Smooth muscle cell (in vitro differentiated cells): Measurements from ENCODE around the gene GRAP2. TPM values are rescaled to one million over a fixed set of nuclear protein-coding genes. Genes with fewer than 3 reads are reported as not detected.

Experiments used
- DNase-seq: peaks from one replicate; lab custom pipeline; 2025; ENCODE audit not compliant: unreplicated experiment; lab: John Stamatoyannopoulos, UW
- H2AFZ ChIP-seq: fragments of 200-600 bp; sonication (generic); 2 replicates; pipeline ENCODE4 v1.6.0; 2016; ENCODE audit warnings: antibody characterized with exemption, low read depth, mild to moderate bottlenecking
- H3F3A ChIP-seq: fragments of 200-600 bp; sonication (generic); 2 replicates; pipeline ENCODE4 v1.6.0; 2017; ENCODE audit warnings: antibody characterized with exemption, low read depth
- H3K27ac ChIP-seq: fragments of 200-600 bp; sonication (generic); 2 replicates; pipeline ENCODE4 v1.5.1; 2016; ENCODE audit warnings: low read depth, mild to moderate bottlenecking
- H3K27me3 ChIP-seq: fragments of 200-600 bp; sonication (generic); 2 replicates; pipeline ENCODE4 v1.6.1; 2016; ENCODE audit warnings: low read depth, mild to moderate bottlenecking
- H3K36me3 ChIP-seq: fragments of 200-600 bp; sonication (generic); 2 replicates; pipeline ENCODE4 v1.5.1; 2016; ENCODE audit warnings: low read depth
- H3K4me1 ChIP-seq: fragments of 200-600 bp; sonication (generic); 2 replicates; pipeline ENCODE4 v1.5.1; 2016; ENCODE audit warnings: low read depth
- H3K4me2 ChIP-seq: fragments of 200-600 bp; sonication (generic); 2 replicates; pipeline ENCODE4 v1.6.0; 2016; ENCODE audit warnings: mild to moderate bottlenecking
- H3K4me3 ChIP-seq: fragments of 200-600 bp; sonication (generic); 2 replicates; pipeline ENCODE4 v1.5.1; 2016; ENCODE audit warnings: mild to moderate bottlenecking
- H3K79me2 ChIP-seq: fragments of 200-600 bp; sonication (generic); 2 replicates; pipeline ENCODE4 v1.6.0; 2016; ENCODE audit warnings: low read depth, mild to moderate bottlenecking
- H3K9ac ChIP-seq: fragments of 200-600 bp; sonication (generic); 2 replicates; pipeline ENCODE4 v1.6.0; 2016; ENCODE audit warnings: low read depth
- H3K9me3 ChIP-seq: fragments of 200-600 bp; sonication (generic); replicated peaks from 2 replicates; pipeline ENCODE4 v1.5.1; 2016; ENCODE audit warnings: low read depth
- H4K20me1 ChIP-seq: fragments of 200-600 bp; sonication (generic); 2 replicates; pipeline ENCODE4 v1.6.0; 2016; ENCODE audit warnings: low read depth
- WGBS: methylation state at CpG from one replicate; pipeline ENCODE4 v1.1.7; 2016; ENCODE audit warnings: low lambda C conversion rate; 5-methylcytosine and 5-hydroxymethylcytosine counted together
- polyA plus RNA-seq: library from polyadenylated mRNA; unstranded; fragments of >200 nt; fragmentation: Nextera tagmentation; extraction: Ambion mirVana; gene quantifications from 2 replicates; pipeline ENCODE4 v1.2.1, GENCODE V29; 2016
- total RNA-seq: library from RNA; depleted of rRNA; stranded (reverse); fragments of >200 nt; gene quantifications from 2 replicates; pipeline ENCODE4 v1.2.3, GENCODE V29; 2014
- TF ChIP-seq, protein P1 (sequence below): fragments of 200-600 bp; sonication (generic); IDR thresholded peaks from 2 replicates; pipeline ENCODE4 v1.5.1; 2017; ENCODE audit warnings: borderline replicate concordance, mild to moderate bottlenecking, antibody characterized with exemption; ENCODE audit not compliant: insufficient read depth, poor library complexity, severe bottlenecking

The GRAP2 gene
- total and polyA plus RNA-seq, 2 experiments from 2014 or later: not detected

DNA sequence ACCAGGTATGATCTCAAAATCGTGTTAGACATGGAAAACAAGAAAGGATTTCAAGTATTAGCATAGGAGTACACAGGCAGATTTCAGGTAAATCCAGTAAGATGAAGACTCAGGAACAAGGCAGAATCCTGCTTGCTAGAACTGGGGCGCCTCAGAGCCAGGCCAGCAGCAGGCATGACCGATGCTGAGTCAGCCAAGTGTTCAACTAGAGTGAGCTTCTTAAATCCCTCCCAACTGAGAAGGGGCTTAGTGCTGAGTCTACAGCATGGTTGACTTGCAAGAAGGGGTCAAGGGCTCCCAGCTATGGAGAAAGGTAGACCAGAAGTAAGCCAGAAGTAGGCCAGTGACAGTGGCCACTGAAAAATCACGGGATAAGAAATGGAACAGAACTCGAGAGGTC, 12.4 kb downstream of the GRAP2 start:
- H4K20me1 ChIP-seq: no peaks in the 10 kb centered on the region

DNA sequence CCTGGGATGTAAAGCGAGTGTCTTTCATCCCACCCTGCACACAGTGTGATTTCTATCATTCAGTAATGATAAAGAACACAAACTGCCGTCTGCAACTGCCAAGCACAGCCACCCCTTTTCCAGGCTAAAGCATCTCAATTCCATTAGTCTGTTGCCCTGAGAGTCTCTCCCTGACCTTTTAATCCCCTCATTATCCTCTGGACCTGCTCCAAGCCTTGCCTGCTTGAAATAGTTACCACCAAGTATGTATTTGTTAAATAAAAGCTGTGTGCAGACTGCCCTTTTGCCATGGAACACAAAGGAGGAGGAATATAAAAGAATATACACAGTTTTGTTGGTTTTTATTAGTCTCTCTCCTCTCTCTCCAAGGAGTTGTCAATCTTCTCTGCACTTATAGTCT, 13.0 kb downstream of the GRAP2 start:
- TF ChIP-seq, protein P1, sequence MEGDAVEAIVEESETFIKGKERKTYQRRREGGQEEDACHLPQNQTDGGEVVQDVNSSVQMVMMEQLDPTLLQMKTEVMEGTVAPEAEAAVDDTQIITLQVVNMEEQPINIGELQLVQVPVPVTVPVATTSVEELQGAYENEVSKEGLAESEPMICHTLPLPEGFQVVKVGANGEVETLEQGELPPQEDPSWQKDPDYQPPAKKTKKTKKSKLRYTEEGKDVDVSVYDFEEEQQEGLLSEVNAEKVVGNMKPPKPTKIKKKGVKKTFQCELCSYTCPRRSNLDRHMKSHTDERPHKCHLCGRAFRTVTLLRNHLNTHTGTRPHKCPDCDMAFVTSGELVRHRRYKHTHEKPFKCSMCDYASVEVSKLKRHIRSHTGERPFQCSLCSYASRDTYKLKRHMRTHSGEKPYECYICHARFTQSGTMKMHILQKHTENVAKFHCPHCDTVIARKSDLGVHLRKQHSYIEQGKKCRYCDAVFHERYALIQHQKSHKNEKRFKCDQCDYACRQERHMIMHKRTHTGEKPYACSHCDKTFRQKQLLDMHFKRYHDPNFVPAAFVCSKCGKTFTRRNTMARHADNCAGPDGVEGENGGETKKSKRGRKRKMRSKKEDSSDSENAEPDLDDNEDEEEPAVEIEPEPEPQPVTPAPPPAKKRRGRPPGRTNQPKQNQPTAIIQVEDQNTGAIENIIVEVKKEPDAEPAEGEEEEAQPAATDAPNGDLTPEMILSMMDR: no peak
- H3K79me2 ChIP-seq: no peaks in the 10 kb centered on the region
- H2AFZ ChIP-seq: no peak overlapping the region
- H3K36me3 ChIP-seq: no peaks in the 10 kb centered on the region
- peaks cover 7% of the 10 kb centered on the region for H3K4me1 ChIP-seq
- H3K27me3 ChIP-seq: no peaks in the 10 kb centered on the region
- H3F3A ChIP-seq: no peaks in the 10 kb centered on the region
- H3K4me3 ChIP-seq: no peak overlapping the region
- no peak for DNase-seq
- H3K27ac ChIP-seq: no peak overlapping the region
- WGBS: 43% methylated on average over 2 of the region's 2 CpGs
- no peak overlapping the region for H3K4me2 ChIP-seq
- H3K9ac ChIP-seq: no peak overlapping the region
- H3K9me3 ChIP-seq: no peaks in the 10 kb centered on the region
- no peaks in the 10 kb centered on the region for H4K20me1 ChIP-seq

More for the DNA sequence above, 12.4 kb downstream of the GRAP2 start:
- DNase-seq: no peak
- Histone ChIP-seq H3K4me3 (no peak overlapping the region), H3K36me3 (no peaks in the 10 kb centered on the region), H2AFZ (no peak overlapping the region), H3K4me1 (peaks cover 7% of the 10 kb centered on the region), H3K27me3 (no peaks in the 10 kb centered on the region), H3K27ac (no peak overlapping the region), H3K9ac (no peak overlapping the region), H3F3A (no peaks in the 10 kb centered on the region), H3K79me2 (no peaks in the 10 kb centered on the region), H3K9me3 (no peaks in the 10 kb centered on the region), H3K4me2 (no peak overlapping the region)
- TF ChIP-seq, protein P1: no peak
- 94% methylated on average over 5 of the region's 5 CpGs for WGBS

DNA sequence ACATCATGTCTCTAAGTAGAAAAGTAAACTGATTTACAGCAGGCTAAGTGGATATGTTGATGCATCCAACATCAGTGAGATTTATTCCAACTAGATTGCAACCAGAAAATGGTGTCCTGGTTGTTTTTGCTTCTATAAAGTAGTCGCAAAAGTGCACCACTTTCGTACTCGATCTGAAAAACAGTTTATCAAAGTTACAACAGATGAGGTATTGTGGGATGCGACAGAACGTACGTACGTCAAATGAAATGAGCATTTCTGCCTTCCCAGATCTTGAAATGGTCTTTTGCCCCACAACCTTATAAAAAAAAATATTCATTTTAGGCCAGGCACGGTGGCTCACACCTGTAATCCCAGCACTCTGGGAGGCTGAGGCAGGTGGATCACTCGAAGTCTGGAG, 13.7 kb downstream of the GRAP2 start:
- TF ChIP-seq, protein P1: no peak
- no peaks in the 10 kb centered on the region for H3K36me3 ChIP-seq
- WGBS: 95% methylated on average over 9 of the region's 9 CpGs

DNA sequence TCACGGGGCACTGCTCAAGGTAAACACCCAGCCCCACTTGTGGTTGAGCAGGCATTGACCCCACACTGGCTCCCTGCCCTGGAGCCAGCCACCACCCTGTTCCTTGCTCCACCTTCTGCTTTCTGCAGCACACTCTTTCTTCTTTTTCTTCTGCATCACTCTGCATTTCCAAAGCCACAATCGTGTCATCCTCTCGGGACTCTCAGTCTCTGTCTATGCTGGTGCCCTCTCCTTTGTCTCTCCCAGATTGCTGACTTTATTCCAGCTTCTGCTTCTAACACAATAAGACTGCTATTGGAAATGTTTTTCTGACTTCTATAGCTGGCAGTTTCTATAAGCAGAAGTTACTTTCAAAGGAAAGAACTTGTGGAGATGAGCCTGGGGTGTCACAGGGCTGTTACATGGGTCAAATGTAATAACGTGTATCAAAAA, 14.4 kb downstream of the GRAP2 start:
- H2AFZ ChIP-seq: no peak overlapping the region

More for the DNA sequence above, 13.7 kb downstream of the GRAP2 start:
- Histone ChIP-seq H3K4me2 (no peak overlapping the region), H3K9ac (no peak overlapping the region), H3K4me3 (no peak overlapping the region), H3K9me3 (no peaks in the 10 kb centered on the region), H3K27ac (no peak overlapping the region), H3F3A (no peaks in the 10 kb centered on the region), H2AFZ (no peak overlapping the region), H4K20me1 (no peaks in the 10 kb centered on the region), H3K4me1 (peaks cover 7% of the 10 kb centered on the region), H3K79me2 (no peaks in the 10 kb centered on the region), H3K27me3 (no peaks in the 10 kb centered on the region)
- no peak for DNase-seq

More for the DNA sequence above, 14.4 kb downstream of the GRAP2 start:
- TF ChIP-seq, protein P1: no peak
- 73% methylated on average over 4 of the region's 4 CpGs for WGBS
- H3K4me3 ChIP-seq: no peak overlapping the region
- DNase-seq: no peak
- H4K20me1 ChIP-seq: no peaks in the 10 kb centered on the region
- no peaks in the 10 kb centered on the region for H3K27me3 ChIP-seq
- no peak overlapping the region for H3K27ac ChIP-seq
- peaks cover 7% of the 10 kb centered on the region for H3K4me1 ChIP-seq
- H3K9me3 ChIP-seq: no peaks in the 10 kb centered on the region
- H3K4me2 ChIP-seq: no peak overlapping the region
- H3F3A ChIP-seq: no peaks in the 10 kb centered on the region
- H3K79me2 ChIP-seq: no peaks in the 10 kb centered on the region
- H3K36me3 ChIP-seq: no peaks in the 10 kb centered on the region
- no peak overlapping the region for H3K9ac ChIP-seq
